ENCODE data around the gene UTRN. TPM values are rescaled to one million over a fixed set of nuclear protein-coding genes. Genes with fewer than 3 reads are reported as not detected.
A peak's percentile ranks its signal among the peaks of the same experiment; 100 is the strongest.

UTRN gene
- total RNA-seq, result 100 to 1,000 TPM; 204 to 397 (median 263) TPM

DNA sequence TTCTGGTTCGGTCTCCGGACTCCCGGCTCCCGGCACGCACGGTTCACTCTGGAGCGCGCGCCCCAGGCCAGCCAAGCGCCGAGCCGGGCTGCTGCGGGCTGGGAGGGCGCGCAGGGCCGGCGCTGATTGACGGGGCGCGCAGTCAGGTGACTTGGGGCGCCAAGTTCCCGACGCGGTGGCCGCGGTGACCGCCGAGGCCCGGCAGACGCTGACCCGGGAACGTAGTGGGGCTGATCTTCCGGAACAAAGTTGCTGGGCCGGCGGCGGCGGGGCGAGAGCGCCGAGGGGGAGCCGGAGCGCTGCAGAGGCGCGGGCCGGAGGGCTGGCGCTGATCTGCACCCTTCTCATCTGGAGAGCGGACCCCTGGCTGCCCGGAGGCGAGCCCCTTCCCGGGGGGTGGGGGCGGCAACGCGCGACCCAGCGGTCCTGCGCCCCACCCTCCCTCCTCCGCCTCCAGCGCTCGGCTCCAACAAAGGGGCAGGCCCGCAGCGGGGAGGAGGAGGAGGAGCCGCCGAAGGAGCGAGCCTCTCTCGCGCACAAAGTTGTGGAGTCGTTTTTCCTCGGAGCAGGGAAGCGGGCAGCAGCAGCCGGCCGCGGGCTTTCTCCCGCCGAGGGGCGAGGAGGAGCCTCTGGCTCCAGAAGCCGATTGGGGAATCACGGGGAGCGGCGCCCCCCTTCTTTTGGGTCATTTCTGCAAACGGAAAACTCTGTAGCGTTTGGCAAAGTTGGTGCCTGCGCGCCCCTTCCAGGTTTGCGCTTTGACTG lies at the start of gene UTRN:
Gene UTRN (plus strand): TSS at position 553 of the 765 bp plus-strand sequence. CDS start 6,494 bp downstream, outside the sequence.
- Histone ChIP-seq H3K27ac (peak within 1 kb of the TSS; percentile 89 to 97), H3K4me3 (peak within 1 kb of the TSS; percentile 77 to 97 (median 88)), H3K4me1 (peaks cover 0 to 6% of the 10 kb centered on the region in 2 donors), H3K27me3 (no peaks in the 10 kb centered on the region), H3K36me3 (no peaks in the 10 kb centered on the region), H3K9me3 (no peaks in the 10 kb centered on the region)
- intact Hi-C loops (cut with DNase I; ENCODE audit: low total_unique reads), result no loop called here
- peak; percentile 47 to 71 for DNase-seq (ENCODE audit: low spot score in 2 of 2)
- TF ChIP-seq POLR2A (IDR thresholded peaks at IDR 0.05) (peak; percentile 26), POLR2AphosphoS5 (IDR thresholded peaks at IDR 0.05) (peak in 2 of 3 donors; percentile 39 to 40)
- TF ChIP-seq, protein P1, sequence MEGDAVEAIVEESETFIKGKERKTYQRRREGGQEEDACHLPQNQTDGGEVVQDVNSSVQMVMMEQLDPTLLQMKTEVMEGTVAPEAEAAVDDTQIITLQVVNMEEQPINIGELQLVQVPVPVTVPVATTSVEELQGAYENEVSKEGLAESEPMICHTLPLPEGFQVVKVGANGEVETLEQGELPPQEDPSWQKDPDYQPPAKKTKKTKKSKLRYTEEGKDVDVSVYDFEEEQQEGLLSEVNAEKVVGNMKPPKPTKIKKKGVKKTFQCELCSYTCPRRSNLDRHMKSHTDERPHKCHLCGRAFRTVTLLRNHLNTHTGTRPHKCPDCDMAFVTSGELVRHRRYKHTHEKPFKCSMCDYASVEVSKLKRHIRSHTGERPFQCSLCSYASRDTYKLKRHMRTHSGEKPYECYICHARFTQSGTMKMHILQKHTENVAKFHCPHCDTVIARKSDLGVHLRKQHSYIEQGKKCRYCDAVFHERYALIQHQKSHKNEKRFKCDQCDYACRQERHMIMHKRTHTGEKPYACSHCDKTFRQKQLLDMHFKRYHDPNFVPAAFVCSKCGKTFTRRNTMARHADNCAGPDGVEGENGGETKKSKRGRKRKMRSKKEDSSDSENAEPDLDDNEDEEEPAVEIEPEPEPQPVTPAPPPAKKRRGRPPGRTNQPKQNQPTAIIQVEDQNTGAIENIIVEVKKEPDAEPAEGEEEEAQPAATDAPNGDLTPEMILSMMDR (IDR thresholded peaks at IDR 0.05), result no peak

DNA sequence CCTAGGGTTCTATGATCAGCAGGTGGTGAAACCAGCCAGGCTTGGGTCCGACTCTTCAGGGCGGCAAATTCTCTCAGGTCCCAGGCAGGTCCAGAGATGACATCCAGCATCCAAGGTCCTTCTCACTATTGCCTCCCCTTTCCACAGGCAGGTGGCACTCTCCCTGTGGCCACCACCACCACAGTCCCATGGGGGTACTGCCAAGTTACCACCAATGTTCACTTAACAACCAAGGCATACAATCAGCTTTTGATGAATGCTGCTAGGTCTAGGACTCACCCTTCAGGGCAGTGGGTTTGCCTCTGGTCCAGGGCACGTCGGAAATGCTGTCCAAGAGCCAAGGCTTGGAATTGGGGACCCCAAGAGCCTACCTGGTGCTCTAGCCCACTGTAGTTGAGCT lies 40.4 kb upstream of the UTRN start:
- no peaks in the 10 kb centered on the region for H3K27me3 ChIP-seq
- H3K4me3 ChIP-seq, result no peak overlapping the region
- no peaks in the 10 kb centered on the region for H3K36me3 ChIP-seq
- no peaks in the 10 kb centered on the region for H3K4me1 ChIP-seq
- intact Hi-C loops (cut with DNase I; ENCODE audit: low total_unique reads), result no loop called here
- no peak for DNase-seq (ENCODE audit: low spot score in 2 of 2)
- H3K9me3 ChIP-seq, result no peaks in the 10 kb centered on the region
- no peak overlapping the region for H3K27ac ChIP-seq
- TF ChIP-seq, protein P1 (IDR thresholded peaks at IDR 0.05), result no peak
- TF ChIP-seq POLR2AphosphoS5 (IDR thresholded peaks at IDR 0.05) (no peak), POLR2A (IDR thresholded peaks at IDR 0.05) (no peak)

DNA sequence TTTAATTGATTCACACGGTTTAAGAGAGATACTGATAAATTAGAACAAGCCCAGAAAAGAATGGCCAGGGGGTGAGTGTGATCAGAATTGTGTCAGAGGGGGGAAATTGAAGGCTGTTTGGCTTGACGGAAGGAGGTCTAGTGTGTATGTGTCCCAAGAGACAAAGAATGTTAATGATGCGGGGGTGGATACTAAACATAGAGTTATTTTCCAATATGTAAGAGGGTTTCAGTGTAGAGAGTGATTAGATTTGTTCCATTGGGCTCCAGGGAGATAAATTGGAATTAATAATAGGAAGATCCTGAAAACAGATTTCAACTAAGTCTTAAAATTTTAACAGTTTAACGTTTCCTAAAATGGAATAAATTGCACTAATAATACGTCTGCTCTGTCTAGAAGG lies 38.1 kb upstream of the UTRN start:
- no peak overlapping the region for H3K4me3 ChIP-seq
- no peaks in the 10 kb centered on the region for H3K9me3 ChIP-seq
- no peaks in the 10 kb centered on the region for H3K36me3 ChIP-seq
- no peak for DNase-seq (ENCODE audit: low spot score in 2 of 2)
- TF ChIP-seq, protein P1 (IDR thresholded peaks at IDR 0.05), result no peak
- TF ChIP-seq POLR2A (IDR thresholded peaks at IDR 0.05) (no peak), POLR2AphosphoS5 (IDR thresholded peaks at IDR 0.05) (no peak)
- H3K4me1 ChIP-seq, result no peaks in the 10 kb centered on the region
- intact Hi-C loops (cut with DNase I; ENCODE audit: low total_unique reads), result no loop called here
- H3K27ac ChIP-seq, result no peak overlapping the region
- no peaks in the 10 kb centered on the region for H3K27me3 ChIP-seq

DNA sequence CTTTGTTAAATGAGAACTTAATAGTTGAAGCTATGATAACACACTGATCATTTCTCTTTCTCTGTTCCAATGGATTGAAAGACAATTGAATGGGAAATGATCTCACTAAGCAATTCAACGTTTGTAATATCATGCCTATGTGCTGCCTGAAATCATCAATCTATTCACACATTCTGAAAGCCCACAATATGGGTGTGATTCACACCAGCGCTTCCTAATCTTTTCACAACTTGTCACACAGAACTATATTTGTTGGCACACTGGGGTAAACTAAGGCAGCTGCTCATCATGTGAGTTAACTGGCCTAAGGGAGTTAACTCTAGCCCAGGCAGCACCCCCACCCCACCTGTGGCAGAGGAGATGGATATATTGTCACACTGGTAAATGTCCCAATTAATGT lies 37.1 kb upstream of the UTRN start:
- intact Hi-C loops (cut with DNase I; ENCODE audit: low total_unique reads), result no loop called here
- no peak overlapping the region for H3K4me3 ChIP-seq
- no peaks in the 10 kb centered on the region for H3K9me3 ChIP-seq
- no peaks in the 10 kb centered on the region for H3K36me3 ChIP-seq
- H3K27me3 ChIP-seq, result no peaks in the 10 kb centered on the region
- TF ChIP-seq, protein P1 (IDR thresholded peaks at IDR 0.05), result no peak
- TF ChIP-seq POLR2AphosphoS5 (IDR thresholded peaks at IDR 0.05) (no peak), POLR2A (IDR thresholded peaks at IDR 0.05) (no peak)
- no peak overlapping the region for H3K27ac ChIP-seq
- H3K4me1 ChIP-seq, result no peaks in the 10 kb centered on the region
- no peak for DNase-seq (ENCODE audit: low spot score in 2 of 2)

DNA sequence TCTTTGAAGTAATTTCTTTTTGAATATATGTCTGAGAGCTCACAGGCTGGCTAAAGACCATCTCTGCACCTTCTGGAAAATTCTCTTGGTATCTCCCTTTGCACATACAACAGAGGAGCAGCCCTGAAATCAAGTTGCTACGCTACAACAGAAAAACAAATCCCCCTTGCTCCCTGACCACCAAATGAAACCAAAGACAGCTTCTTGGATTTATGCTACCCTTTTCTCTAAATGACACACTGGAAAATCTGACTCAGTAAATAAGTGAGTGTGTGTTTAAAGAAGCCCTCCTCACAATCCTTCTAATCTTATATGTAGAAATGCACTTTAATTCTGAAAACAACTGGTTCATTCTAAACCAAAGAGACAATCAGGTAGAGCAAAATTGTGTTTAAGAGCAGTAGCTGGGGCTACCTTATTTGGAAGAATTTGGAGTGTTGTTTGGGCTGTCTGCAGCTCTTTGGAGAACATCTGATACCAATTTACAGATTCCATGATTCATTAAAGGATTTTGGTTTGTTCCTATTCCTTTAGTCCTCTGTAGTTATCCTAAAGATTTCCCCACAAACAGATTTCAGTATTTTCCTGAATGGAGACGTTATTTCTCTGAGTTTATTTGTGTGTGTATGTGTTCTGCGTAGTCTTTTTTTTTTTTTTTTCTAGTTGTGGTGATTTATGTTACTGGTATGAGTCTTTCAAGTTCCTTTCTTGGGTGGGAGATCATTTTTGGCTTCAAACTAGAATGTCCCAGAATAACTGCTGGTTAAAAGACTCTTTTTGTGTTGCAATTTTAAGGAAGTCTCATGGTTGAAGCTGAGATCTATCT lies 36.4 kb upstream of the UTRN start:
- no peak for DNase-seq (ENCODE audit: low spot score in 2 of 2)
- Histone ChIP-seq H3K4me3 (no peak overlapping the region), H3K9me3 (no peaks in the 10 kb centered on the region), H3K27me3 (no peaks in the 10 kb centered on the region), H3K27ac (no peak overlapping the region), H3K36me3 (no peaks in the 10 kb centered on the region), H3K4me1 (no peaks in the 10 kb centered on the region)
- no peak for TF ChIP-seq POLR2A (IDR thresholded peaks at IDR 0.05)
- no peak for TF ChIP-seq POLR2AphosphoS5 (IDR thresholded peaks at IDR 0.05)
- TF ChIP-seq, protein P1 (IDR thresholded peaks at IDR 0.05), result no peak
- intact Hi-C loops (cut with DNase I; ENCODE audit: low total_unique reads), result no loop called here

All from breast epithelium (tissue), 4 donors.